CD14-positive monocyte (primary cell): Measurements from ENCODE around the gene PRKN. TPM values are rescaled to one million over a fixed set of nuclear protein-coding genes. Genes with fewer than 3 reads are reported as not detected.
A peak's percentile ranks its signal among the peaks of the same experiment; 100 is the strongest.

Experiments used
- DNase-seq, 3 donors: peaks; one replicate each; pipeline ENCODE4 v3.0.0-alpha.2; 2011 to 2022
- H2AFZ ChIP-seq: 2 replicates; pipeline ENCODE4 v1.6.0; 2012; ENCODE audit warnings: mild to moderate bottlenecking, low read depth, low read length, inconsistent platforms; ENCODE audit not compliant: insufficient read depth, poor library complexity, severe bottlenecking
- H3K27ac ChIP-seq, 2 donors: 1 replicate in 1 of 2; 2 replicates in 1 of 2; pipeline ENCODE4 v1.5.1; 2012 to 2013; ENCODE audit warnings: low read length in 2 of 2, control low read depth in 1 of 2, inconsistent platforms in 1 of 2, low read depth in 1 of 2, mild to moderate bottlenecking in 1 of 2
- H3K27me3 ChIP-seq, 2 donors: one replicate each; pipeline versions ENCODE4 v1.6.0 to v1.6.1; 2011 to 2013; ENCODE audit warnings: low read length in 2 of 2; ENCODE audit not compliant: control insufficient read depth in 2 of 2, insufficient read depth in 2 of 2
- H3K36me3 ChIP-seq, 2 donors: replicated peaks in 1 of 2; 1 replicate in 1 of 2; 2 replicates in 1 of 2; pipeline versions ENCODE4 v1.5.1 to v1.6.1; 2012 to 2013; ENCODE audit warnings: low read length in 2 of 2, control low read depth in 1 of 2, inconsistent platforms in 1 of 2, mild to moderate bottlenecking in 1 of 2; ENCODE audit not compliant: insufficient read depth in 2 of 2, control insufficient read depth in 1 of 2
- H3K4me1 ChIP-seq, 2 donors: 1 replicate in 1 of 2; 2 replicates in 1 of 2; pipeline versions ENCODE4 v1.5.1 to v1.6.1; 2012 to 2013; ENCODE audit warnings: low read length in 2 of 2, control low read depth in 1 of 2, inconsistent platforms in 1 of 2, mild to moderate bottlenecking in 1 of 2, moderate library complexity in 1 of 2; ENCODE audit not compliant: insufficient read depth in 2 of 2, control insufficient read depth in 1 of 2
- H3K4me2 ChIP-seq: replicated peaks from 2 replicates; pipeline ENCODE3; 2012; ENCODE audit warnings: low read length, moderate library complexity, mild to moderate bottlenecking; ENCODE audit not compliant: poor library complexity, severe bottlenecking; ENCODE audit errors: extremely low read depth
- H3K4me3 ChIP-seq, 3 experiments: fragments of 200-600 bp in 1 of 3; sonication (generic) in 1 of 3; replicated peaks in 1 of 3; 1 replicate in 2 of 3; 2 replicates in 1 of 3; pipeline ENCODE4 v1.5.1; 2011 to 2013; ENCODE audit warnings: low read length in 3 of 3, mild to moderate bottlenecking in 3 of 3, control low read depth in 2 of 3, low read depth in 2 of 3, inconsistent platforms in 1 of 3, moderate library complexity in 1 of 3
- H3K79me2 ChIP-seq: 2 replicates; pipeline ENCODE4 v1.6.0; 2012; ENCODE audit warnings: mild to moderate bottlenecking, control low read depth, inconsistent platforms, low read length, moderate library complexity; ENCODE audit not compliant: insufficient read depth
- H3K9ac ChIP-seq: 2 replicates; pipeline ENCODE4 v1.6.0; 2017; ENCODE audit warnings: low read length, mild to moderate bottlenecking; ENCODE audit not compliant: insufficient read depth, poor library complexity, severe bottlenecking
- H3K9me3 ChIP-seq, 2 donors: replicated peaks in 1 of 2; 1 replicate in 1 of 2; 2 replicates in 1 of 2; pipeline versions ENCODE4 v1.5.1 to v1.6.1; 2012 to 2013; ENCODE audit warnings: low read length in 2 of 2, control low read depth in 1 of 2; ENCODE audit not compliant: control insufficient read depth in 1 of 2, insufficient read depth in 1 of 2
- H4K20me1 ChIP-seq: 2 replicates; pipeline ENCODE4 v1.6.0; 2012; ENCODE audit warnings: mild to moderate bottlenecking, low read length, control low read depth, moderate library complexity; ENCODE audit not compliant: insufficient read depth
- H3K27ac Mint-ChIP-seq, 7 donors: one replicate each; pipeline ENCODE4 v1.8.0; 2020; ENCODE audit warnings: mild to moderate bottlenecking in 7 of 7, mixed read lengths in 7 of 7, moderate library complexity in 6 of 7, inconsistent platforms in 2 of 7
- H3K27me3 Mint-ChIP-seq, 3 donors: one replicate each; pipeline ENCODE4 v1.8.0; 2021 to 2022; ENCODE audit warnings: low read depth in 3 of 3, mild to moderate bottlenecking in 3 of 3, mixed read lengths in 3 of 3, moderate library complexity in 3 of 3, inconsistent platforms in 1 of 3
- H3K36me3 Mint-ChIP-seq, 2 donors: one replicate each; pipeline ENCODE4 v1.8.0; 2020; ENCODE audit warnings: mixed read lengths in 2 of 2, inconsistent platforms in 1 of 2, mild to moderate bottlenecking in 1 of 2
- H3K4me1 Mint-ChIP-seq: one replicate; pipeline ENCODE4 v1.8.0; 2020; ENCODE audit warnings: mild to moderate bottlenecking, mixed read lengths
- H3K4me3 Mint-ChIP-seq, 2 donors: one replicate each; pipeline ENCODE4 v1.8.0; 2020; ENCODE audit warnings: mild to moderate bottlenecking in 2 of 2, mixed read lengths in 2 of 2, moderate library complexity in 1 of 2
- H3K9me3 Mint-ChIP-seq, 7 donors: one replicate each; pipeline ENCODE4 v1.8.0; 2020 to 2022; ENCODE audit warnings: mixed read lengths in 7 of 7, mild to moderate bottlenecking in 6 of 7, moderate library complexity in 6 of 7, inconsistent platforms in 2 of 7
- CTCF ChIP-seq: fragments of 200-600 bp; IDR thresholded peaks from one replicate; pipeline ENCODE4 v1.8.0; 2022; ENCODE audit warnings: antibody characterized with exemption, mild to moderate bottlenecking
- WGBS: methylation state at CpG from one replicate; pipeline ENCODE4 v1.1.5; 2013; ENCODE audit warnings: missing lambda C conversion rate; ENCODE audit not compliant: insufficient coverage; 5-methylcytosine and 5-hydroxymethylcytosine counted together
- intact Hi-C, 2 donors: fragments of 100-400 bp; cut with micrococcal nuclease; formaldehyde crosslinking; loops; one replicate each; pipeline versions ENCODE4 v1.15.0 to v1.15.1; 2023
- polyA plus RNA-seq, 3 donors: library from polyadenylated mRNA; depleted of rRNA in 1 of 3; unstranded in 2 of 3; stranded (reverse) in 1 of 3; fragments of 300-500 nt in 2 of 3; fragments of >200 nt in 1 of 3; fragmentation: Illumina TruSeq in 2 of 3; gene quantifications; 1 replicate in 2 of 3; 2 replicates in 1 of 3; pipeline ENCODE4 v1.2.3, GENCODE V29; 2012 to 2021

Gene PRKN
- polyA plus RNA-seq, 3 donors = 0.19 to 0.21 TPM; not detected in 1

DNA sequence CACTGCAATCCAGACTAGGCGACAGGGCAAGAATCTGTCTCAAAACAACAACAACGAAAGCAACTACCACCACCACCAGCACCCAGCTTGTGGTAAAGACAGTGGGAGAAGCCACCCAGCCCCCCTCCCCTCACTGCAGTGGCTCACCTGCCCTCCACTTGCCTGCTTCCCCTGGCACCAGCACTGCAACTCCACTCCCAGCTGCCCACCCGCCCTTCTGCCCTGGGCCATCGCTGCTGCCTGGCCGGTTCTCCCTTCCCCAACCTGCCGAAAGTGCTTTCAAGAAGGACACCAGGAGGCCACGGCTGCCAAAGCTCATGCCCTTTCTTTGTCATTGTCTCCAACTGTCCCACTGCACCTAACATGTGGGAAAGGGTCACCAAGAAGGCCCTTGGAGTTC lies 1359.1 kb downstream of the PRKN start:
- no peak for DNase-seq
- H2AFZ ChIP-seq = peak overlapping the region; percentile 33
- Mint-ChIP-seq H3K9me3 (peaks cover under 1 to 6% (median 4%) of the 10 kb centered on the region in 7 donors), H3K27ac (peak overlapping the region; percentile 96 to 99 (median 98)), H3K4me1 (peaks cover 35% of the 10 kb centered on the region), H3K4me3 (no peak overlapping the region), H3K36me3 (no peaks in the 10 kb centered on the region), H3K27me3 (peaks cover 0 to 5% (median 0%) of the 10 kb centered on the region in 3 donors)
- no peak overlapping the region for H3K4me2 ChIP-seq
- no peaks in the 10 kb centered on the region for H4K20me1 ChIP-seq
- H3K4me3 ChIP-seq = no peak overlapping the region
- peak overlapping the region; percentile 63 for H3K9ac ChIP-seq
- H3K27ac ChIP-seq = peak overlapping the region; percentile 84 to 98
- TF ChIP-seq CTCF = no peak
- no peaks in the 10 kb centered on the region for H3K79me2 ChIP-seq
- H3K27me3 ChIP-seq = no peaks in the 10 kb centered on the region
- no peaks in the 10 kb centered on the region for H3K9me3 ChIP-seq
- peaks cover 26 to 37% of the 10 kb centered on the region in 2 donors for H3K4me1 ChIP-seq
- 100% methylated on average over 5 of the region's 7 CpGs for WGBS
- intact Hi-C loops = loop anchor here (2.0 to 5.0 kb wide), 3 partner anchors 14 to 251 kb away; partner anchors contain the start of gene AGPAT4 (in 2 of the 2)
- no peaks in the 10 kb centered on the region for H3K36me3 ChIP-seq

DNA sequence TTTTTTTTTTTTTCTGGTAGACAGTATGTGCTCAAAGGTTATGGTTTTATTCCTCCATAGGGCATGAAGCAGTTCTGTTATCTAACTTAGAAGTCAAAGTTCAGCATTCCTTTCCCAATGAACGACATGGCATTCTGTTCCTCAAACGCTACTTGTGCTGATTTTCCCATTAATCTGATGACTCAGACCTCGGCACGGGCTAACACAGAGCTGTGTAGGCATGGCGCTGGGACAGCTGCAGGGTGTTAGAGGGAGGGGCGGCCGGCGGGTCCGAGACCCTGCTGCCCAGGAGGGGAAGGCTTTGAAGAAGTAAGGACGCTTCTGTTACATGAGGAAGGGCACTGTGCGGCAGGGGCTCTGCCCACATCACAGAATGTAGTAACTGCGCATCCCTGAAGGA lies 1360.1 kb downstream of the PRKN start:
- Histone ChIP-seq H3K36me3 (no peaks in the 10 kb centered on the region), H3K79me2 (no peaks in the 10 kb centered on the region), H3K4me1 (peaks cover 26 to 37% of the 10 kb centered on the region in 2 donors), H3K9ac (no peak overlapping the region), H3K9me3 (peaks cover 0 to 5% of the 10 kb centered on the region in 2 donors), H3K4me3 (no peak overlapping the region), H3K27ac (peak overlapping the region in 1 of 2 donors; percentile 85), H4K20me1 (no peaks in the 10 kb centered on the region), H3K4me2 (no peak overlapping the region), H2AFZ (no peak overlapping the region), H3K27me3 (no peaks in the 10 kb centered on the region)
- H3K4me1 Mint-ChIP-seq = peaks cover 35% of the 10 kb centered on the region
- H3K9me3 Mint-ChIP-seq = peaks cover 4 to 14% (median 7%) of the 10 kb centered on the region in 7 donors
- DNase-seq = peak in 1 of 3 donors; percentile 39
- no peak overlapping the region for H3K4me3 Mint-ChIP-seq
- intact Hi-C loops = loop anchor here (5.0 kb wide), 2 partner anchors 95 to 250 kb away; partner anchors contain the start of gene AGPAT4 (in 2 of the 2)
- peak overlapping the region in 6 of 7 donors; percentile 85 to 94 (median 90) for H3K27ac Mint-ChIP-seq
- H3K36me3 Mint-ChIP-seq = peaks cover 2 to 3% of the 10 kb centered on the region in 2 donors
- H3K27me3 Mint-ChIP-seq = peaks cover 0 to 5% (median 0%) of the 10 kb centered on the region in 3 donors
- WGBS = 89% methylated on average over 12 of the region's 12 CpGs
- TF ChIP-seq CTCF = no peak
